ENCODE measurements around the gene EPRS1. TPM values are rescaled to one million over a fixed set of nuclear protein-coding genes. Genes with fewer than 3 reads are reported as not detected.
"Not testable (repeated sequence)": the region's sequence is repeated elsewhere in the genome, so short reads cannot be mapped to it uniquely, and the experiment has no call there.

The EPRS1 gene
- total RNA-seq, 1 donor from 2014 or later: 114 TPM

DNA sequence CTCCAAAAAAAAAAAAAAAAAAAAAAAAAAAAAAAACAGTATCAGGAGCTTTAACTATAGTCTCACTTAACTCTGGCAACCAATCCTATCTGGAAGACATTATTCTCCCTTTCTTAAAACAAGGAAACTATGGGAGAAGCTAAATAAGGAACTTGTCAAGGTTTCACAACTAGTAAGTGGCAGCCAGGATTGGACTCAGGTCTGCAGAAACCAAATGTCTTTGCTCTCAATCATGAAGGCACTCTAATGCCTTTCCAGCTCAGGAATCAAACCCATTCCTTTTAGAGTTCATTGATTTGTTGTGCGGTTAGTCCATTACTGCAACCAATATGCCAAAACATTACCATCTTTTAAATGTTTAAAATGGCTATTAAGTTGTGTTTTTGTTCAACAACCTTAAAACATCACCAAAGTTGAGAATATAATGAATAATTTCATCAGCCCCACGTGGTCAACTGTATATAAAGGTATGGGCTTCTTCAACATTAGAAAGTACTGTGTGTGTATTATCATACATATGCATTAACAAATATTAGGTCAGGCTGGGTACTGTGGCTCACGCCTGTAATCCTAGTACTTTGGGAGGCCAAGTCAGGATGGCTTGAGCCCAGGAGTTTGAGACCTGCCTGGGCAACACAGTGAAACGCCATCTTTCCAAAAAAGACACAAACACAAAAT lies 1.5 kb downstream of the EPRS1 start:
- H3K4me3 Mint-ChIP-seq: peak overlapping the region; percentile 97
- H3K27me3 Mint-ChIP-seq: no peaks in the 10 kb centered on the region
- peaks cover 31% of the 10 kb centered on the region for H3K36me3 Mint-ChIP-seq (ENCODE audit: low read depth)
- ChIA-PET POLR2A (interaction anchor here (0.7 kb wide), 1 partner anchor 207 kb away, joined by 3 read pairs; no protein-coding TSS in a partner anchor), CTCF (no interaction called here)
- TF ChIP-seq, protein P1, sequence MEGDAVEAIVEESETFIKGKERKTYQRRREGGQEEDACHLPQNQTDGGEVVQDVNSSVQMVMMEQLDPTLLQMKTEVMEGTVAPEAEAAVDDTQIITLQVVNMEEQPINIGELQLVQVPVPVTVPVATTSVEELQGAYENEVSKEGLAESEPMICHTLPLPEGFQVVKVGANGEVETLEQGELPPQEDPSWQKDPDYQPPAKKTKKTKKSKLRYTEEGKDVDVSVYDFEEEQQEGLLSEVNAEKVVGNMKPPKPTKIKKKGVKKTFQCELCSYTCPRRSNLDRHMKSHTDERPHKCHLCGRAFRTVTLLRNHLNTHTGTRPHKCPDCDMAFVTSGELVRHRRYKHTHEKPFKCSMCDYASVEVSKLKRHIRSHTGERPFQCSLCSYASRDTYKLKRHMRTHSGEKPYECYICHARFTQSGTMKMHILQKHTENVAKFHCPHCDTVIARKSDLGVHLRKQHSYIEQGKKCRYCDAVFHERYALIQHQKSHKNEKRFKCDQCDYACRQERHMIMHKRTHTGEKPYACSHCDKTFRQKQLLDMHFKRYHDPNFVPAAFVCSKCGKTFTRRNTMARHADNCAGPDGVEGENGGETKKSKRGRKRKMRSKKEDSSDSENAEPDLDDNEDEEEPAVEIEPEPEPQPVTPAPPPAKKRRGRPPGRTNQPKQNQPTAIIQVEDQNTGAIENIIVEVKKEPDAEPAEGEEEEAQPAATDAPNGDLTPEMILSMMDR (IDR thresholded peaks at IDR 0.05): no peak
- H3K9me3 Mint-ChIP-seq: no peaks in the 10 kb centered on the region
- no peak for DNase-seq
- peaks cover 26% of the 10 kb centered on the region for H3K4me1 Mint-ChIP-seq
- peak overlapping the region; percentile 93 for H3K27ac Mint-ChIP-seq
- ATAC-seq (ENCODE audit: low read depth): no peak
- intact Hi-C loops (cut with micrococcal nuclease): loop anchor here (10.0 kb wide), 1 partner anchor 1760 kb away; the partner anchor contains the start of gene RRP15

DNA sequence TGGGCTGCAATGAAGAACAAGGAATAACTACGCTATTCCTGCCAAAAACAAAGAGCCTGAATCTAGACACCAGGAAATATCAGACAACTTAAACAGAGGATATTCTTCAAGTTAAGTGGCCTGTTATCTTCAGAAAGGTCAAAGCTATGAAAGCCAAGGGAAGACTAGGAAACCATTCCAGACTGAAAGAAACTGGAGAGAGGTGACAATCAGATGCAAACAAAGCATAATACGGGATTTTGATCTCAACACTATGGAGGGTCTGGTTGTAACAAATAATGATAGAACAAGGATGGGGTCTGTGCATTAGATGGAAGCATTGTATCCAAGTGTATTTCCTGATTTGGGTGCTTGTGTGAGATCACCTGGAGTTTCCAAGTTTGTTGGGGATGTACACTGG lies 2.7 kb downstream of the EPRS1 start:
- intact Hi-C loops (cut with micrococcal nuclease): loop anchor here (10.0 kb wide), 1 partner anchor 1759 kb away; the partner anchor contains the start of gene RRP15
- ATAC-seq (ENCODE audit: low read depth): no peak
- DNase-seq: no peak
- Mint-ChIP-seq H3K4me3 (peak overlapping the region; percentile 15), H3K9me3 (no peaks in the 10 kb centered on the region), H3K27ac (peak overlapping the region; percentile 27), H3K36me3 (ENCODE audit: low read depth) (peaks cover 38% of the 10 kb centered on the region), H3K4me1 (peaks cover 26% of the 10 kb centered on the region), H3K27me3 (no peaks in the 10 kb centered on the region)
- TF ChIP-seq, protein P1 (IDR thresholded peaks at IDR 0.05): no peak
- ChIA-PET POLR2A (interaction anchor here (1.3 kb wide), 1 partner anchor 54 kb away, joined by 3 read pairs; no protein-coding TSS in a partner anchor), CTCF (no interaction called here)

DNA sequence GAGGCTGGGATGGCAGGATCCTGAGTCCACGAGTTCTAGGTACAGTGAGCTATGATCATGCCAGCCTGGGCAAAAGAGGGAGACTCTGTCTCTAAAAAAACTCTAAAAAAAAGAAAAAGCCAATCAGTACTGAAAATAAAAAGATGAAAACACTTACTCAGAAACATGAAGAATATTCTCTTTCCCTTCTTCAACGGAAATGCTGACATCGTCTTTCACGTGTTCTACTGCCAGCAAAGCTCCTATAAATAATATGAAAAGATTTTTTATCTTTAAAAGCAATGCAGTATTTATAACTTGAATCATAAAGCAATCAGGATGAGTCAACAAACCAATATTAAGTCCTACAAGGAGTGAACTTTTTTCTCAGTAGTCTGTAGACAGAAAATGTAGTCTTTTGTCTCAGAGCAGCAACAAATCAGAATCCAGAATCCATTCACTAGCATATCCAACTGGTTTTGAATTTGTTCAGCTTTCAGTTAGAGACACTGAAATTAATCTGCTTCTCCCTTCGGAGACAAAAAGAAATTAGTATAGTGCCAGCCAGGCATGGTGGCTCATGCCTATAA lies 6.2 kb downstream of the EPRS1 start:
- CTCF ChIA-PET: no interaction called here
- intact Hi-C loops (cut with micrococcal nuclease): loop anchor here (10.0 kb wide), 1 partner anchor 1755 kb away; the partner anchor contains the start of gene RRP15
- no peak overlapping the region for H3K27ac Mint-ChIP-seq

GRCh38 chr1:220038640-220039039 lies 7.7 kb downstream of the EPRS1 start:
- TF ChIP-seq, protein P1 (IDR thresholded peaks at IDR 0.05): no peak
- Mint-ChIP-seq H3K4me3 (no peak overlapping the region), H3K36me3 (ENCODE audit: low read depth) (peaks cover 57% of the 10 kb centered on the region), H3K4me1 (peaks cover 12% of the 10 kb centered on the region), H3K27ac (no peak overlapping the region), H3K9me3 (no peaks in the 10 kb centered on the region), H3K27me3 (no peaks in the 10 kb centered on the region)
- DNase-seq (no peak), ATAC-seq (ENCODE audit: low read depth) (no peak)
- POLR2A ChIA-PET: interaction anchor here (0.7 kb wide), 1 partner anchor 27 kb away, joined by 4 read pairs; no protein-coding TSS in a partner anchor
- intact Hi-C loops (cut with micrococcal nuclease): no loop called here
- CTCF ChIA-PET: no interaction called here

More for the DNA sequence above, 6.2 kb downstream of the EPRS1 start:
- TF ChIP-seq, protein P1 (IDR thresholded peaks at IDR 0.05): no peak
- ATAC-seq (ENCODE audit: low read depth): no peak
- DNase-seq: no peak
- POLR2A ChIA-PET: no interaction called here
- Mint-ChIP-seq H3K36me3 (ENCODE audit: low read depth) (peaks cover 46% of the 10 kb centered on the region), H3K27me3 (no peaks in the 10 kb centered on the region), H3K9me3 (no peaks in the 10 kb centered on the region), H3K4me1 (peaks cover 21% of the 10 kb centered on the region), H3K4me3 (no peak overlapping the region)

DNA sequence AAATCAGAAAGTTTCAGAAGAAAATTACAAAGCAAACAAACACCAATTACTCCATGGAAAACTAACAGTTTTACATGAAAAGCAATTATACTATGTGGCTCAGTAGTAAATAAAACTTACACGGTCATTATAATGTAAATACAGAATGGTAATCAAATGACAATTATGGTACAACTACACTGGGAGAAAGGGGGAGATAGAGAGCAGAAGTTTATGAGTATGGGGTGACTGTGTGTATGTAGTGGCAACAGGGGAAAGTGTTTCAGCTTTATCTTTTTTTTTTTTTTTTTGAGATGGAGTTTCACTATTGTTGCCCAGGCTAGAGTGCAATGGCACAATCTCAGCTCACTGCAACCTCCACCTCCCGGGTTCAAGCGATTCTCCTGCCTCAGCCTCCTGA lies 8.5 kb downstream of the EPRS1 start:
- DNase-seq; ATAC-seq (ENCODE audit: low read depth); intact Hi-C loops (cut with micrococcal nuclease); H3K27me3 Mint-ChIP-seq; H3K9me3 Mint-ChIP-seq; H3K4me1 Mint-ChIP-seq; H3K4me3 Mint-ChIP-seq; H3K27ac Mint-ChIP-seq; CTCF ChIA-PET: not testable (repeated sequence)
- H3K36me3 Mint-ChIP-seq (ENCODE audit: low read depth): peaks cover 63% of the 10 kb centered on the region
- POLR2A ChIA-PET: interaction anchor here (0.7 kb wide), 1 partner anchor 28 kb away, joined by 4 read pairs; no protein-coding TSS in a partner anchor

All from activated B cell treated with CpG ODN at 0.5 μM for 24 hours (primary cell).